Measurements from ENCODE around the gene DAB2IP.

- TF ChIP-seq CTCF (IDR thresholded peaks at IDR 0.05; ENCODE audit: low read length) (no peak), EZH2 (IDR thresholded peaks at IDR 0.05; ENCODE audit: borderline replicate concordance, low read length) (no peak)
These were observed 134.5 kb downstream of the DAB2IP start for GRCh38 chr9:121785673-121786542.

Measured in OCI-LY1 (cell line).